Erythroblast (primary cell): ENCODE data around the gene NEDD4.
"Not testable (repeated sequence)": the region's sequence is repeated elsewhere in the genome, so short reads cannot be mapped to it uniquely, and the experiment has no call there.

Source experiments
- DNase-seq, 2 experiments: peaks; one replicate each; lab custom pipeline; 2025; lab: John Stamatoyannopoulos, UW
- GATA1 ChIP-seq: IDR thresholded peaks from 2 replicates; pipeline ENCODE4 v1.6.1; 2011; ENCODE audit warnings: low read depth, mild to moderate bottlenecking, control low read depth, low read length, moderate library complexity
- POLR2A ChIP-seq: IDR thresholded peaks from 2 replicates; pipeline ENCODE4 v1.6.1; 2011; ENCODE audit warnings: mild to moderate bottlenecking, low read length

NEDD4 gene

GRCh38 chr15:55907797-55908196 is 85.6 kb downstream of the NEDD4 start:
- TF ChIP-seq GATA1 = no peak
- no peak for TF ChIP-seq POLR2A

GRCh38 chr15:55902981-55903380 is 90.4 kb downstream of the NEDD4 start:
- TF ChIP-seq POLR2A (no peak), GATA1 (no peak)
- no peak for DNase-seq

More at GRCh38 chr15:55907797-55908196, 85.6 kb downstream of the NEDD4 start:
- DNase-seq = no peak

GRCh38 chr15:55900019-55900418 is 93.4 kb downstream of the NEDD4 start:
- no peak for DNase-seq
- TF ChIP-seq POLR2A (no peak), GATA1 (no peak)

- TF ChIP-seq POLR2A (no peak), GATA1 (no peak)
- no peak for DNase-seq
Observed at GRCh38 chr15:55899537-55899936, 93.9 kb downstream of the NEDD4 start.

GRCh38 chr15:55897560-55898336 is 95.7 kb downstream of the NEDD4 start:
- TF ChIP-seq GATA1 (no peak), POLR2A (no peak)
- DNase-seq = peak; percentile 14 to 49

GRCh38 chr15:55894399-55894965 is 98.9 kb downstream of the NEDD4 start:
- no peak for TF ChIP-seq POLR2A
- TF ChIP-seq GATA1 = no peak
- no peak for DNase-seq

- TF ChIP-seq GATA1 (no peak), POLR2A (no peak)
- no peak for DNase-seq
Observed at GRCh38 chr15:55893852-55894251, 99.6 kb downstream of the NEDD4 start.

GRCh38 chr15:55891196-55891595 is 102.2 kb downstream of the NEDD4 start:
- no peak for DNase-seq
- TF ChIP-seq GATA1 (no peak), POLR2A (no peak)

- no peak for TF ChIP-seq POLR2A
- TF ChIP-seq GATA1 = no peak
- DNase-seq = no peak
Observed at GRCh38 chr15:55884223-55884622, 109.2 kb downstream of the NEDD4 start.

- TF ChIP-seq GATA1 = no peak
- no peak for TF ChIP-seq POLR2A
- no peak for DNase-seq
Observed at GRCh38 chr15:55879181-55879580, 114.2 kb downstream of the NEDD4 start.

- no peak for TF ChIP-seq POLR2A
- no peak for TF ChIP-seq GATA1
- DNase-seq = no peak
Observed at GRCh38 chr15:55873024-55873720, 120.2 kb downstream of the NEDD4 start.

GRCh38 chr15:55872471-55872870 is 120.9 kb downstream of the NEDD4 start:
- TF ChIP-seq GATA1 = no peak
- no peak for TF ChIP-seq POLR2A
- DNase-seq = no peak

- DNase-seq = no peak
Observed at GRCh38 chr15:55869660-55870059, 123.8 kb downstream of the NEDD4 start.

GRCh38 chr15:55868707-55869106 is 124.7 kb downstream of the NEDD4 start:
- TF ChIP-seq POLR2A (no peak), GATA1 (no peak)
- no peak for DNase-seq

More at GRCh38 chr15:55869660-55870059, 123.8 kb downstream of the NEDD4 start:
- no peak for TF ChIP-seq POLR2A
- no peak for TF ChIP-seq GATA1

GRCh38 chr15:55868291-55868690 is 125.1 kb downstream of the NEDD4 start:
- not testable (repeated sequence) for DNase-seq
